NCI-H146 treated with DMSO at 0.1 percent for 48 hours (cell line): ENCODE measurements around the gene SPART.
"Not testable (repeated sequence)": the region's sequence is repeated elsewhere in the genome, so short reads cannot be mapped to it uniquely, and the experiment has no call there.

ENCODE experiments used
- DNase-seq: peaks from one replicate; lab custom pipeline; 2025; ENCODE audit not compliant: unreplicated experiment; lab: John Stamatoyannopoulos, UW

The SPART gene

GRCh38 chr13:36323408-36323807 lies 22.8 kb downstream of the SPART start:
- DNase-seq: no peak

DNA sequence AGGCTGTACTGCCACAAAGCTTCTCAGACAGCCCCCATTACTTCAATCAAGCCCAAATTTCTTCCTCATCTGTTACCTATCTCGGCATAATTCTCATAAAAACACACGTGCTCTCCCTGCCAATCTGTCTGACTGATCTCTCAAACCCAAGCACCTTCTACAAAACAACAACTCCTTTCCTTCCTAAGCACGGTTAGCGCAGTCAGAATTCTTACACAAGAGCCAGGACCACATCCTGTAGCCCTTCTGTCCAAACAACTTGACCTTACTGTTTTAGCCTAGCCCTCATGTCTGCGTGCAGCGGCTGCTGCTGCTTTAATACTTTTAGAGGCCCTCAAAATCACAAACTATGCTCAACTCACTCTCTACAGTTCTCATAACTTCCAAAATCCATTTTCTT lies 26.4 kb downstream of the SPART start:
- not testable (repeated sequence) for DNase-seq

- DNase-seq: no peak
These were observed 32.9 kb downstream of the SPART start for GRCh38 chr13:36313047-36313969.

- DNase-seq: no peak
These were observed 35.6 kb downstream of the SPART start for GRCh38 chr13:36310417-36311108.

GRCh38 chr13:36302289-36302688 lies 43.9 kb downstream of the SPART start:
- DNase-seq: no peak

DNA sequence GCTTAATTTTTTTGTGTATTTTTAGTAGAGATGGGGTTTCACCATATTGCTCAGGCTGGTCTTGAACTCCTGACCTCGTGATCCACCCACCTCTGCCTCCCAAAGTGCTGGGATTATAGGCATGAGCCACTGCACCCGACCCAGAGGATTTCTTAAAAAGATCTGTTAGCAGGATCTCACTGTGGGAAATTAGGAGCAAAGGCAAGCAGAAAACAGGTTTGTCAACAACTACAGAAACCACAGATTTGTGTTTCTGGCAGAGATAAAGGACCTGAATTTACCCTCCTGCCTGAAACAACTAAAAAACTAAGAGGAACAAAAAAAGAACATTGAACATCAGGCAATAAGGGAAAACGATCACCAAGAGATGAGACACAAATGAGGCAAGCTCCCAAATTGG lies 46.7 kb downstream of the SPART start:
- not testable (repeated sequence) for DNase-seq

GRCh38 chr13:36298535-36299068 lies 47.6 kb downstream of the SPART start:
- DNase-seq: no peak

DNA sequence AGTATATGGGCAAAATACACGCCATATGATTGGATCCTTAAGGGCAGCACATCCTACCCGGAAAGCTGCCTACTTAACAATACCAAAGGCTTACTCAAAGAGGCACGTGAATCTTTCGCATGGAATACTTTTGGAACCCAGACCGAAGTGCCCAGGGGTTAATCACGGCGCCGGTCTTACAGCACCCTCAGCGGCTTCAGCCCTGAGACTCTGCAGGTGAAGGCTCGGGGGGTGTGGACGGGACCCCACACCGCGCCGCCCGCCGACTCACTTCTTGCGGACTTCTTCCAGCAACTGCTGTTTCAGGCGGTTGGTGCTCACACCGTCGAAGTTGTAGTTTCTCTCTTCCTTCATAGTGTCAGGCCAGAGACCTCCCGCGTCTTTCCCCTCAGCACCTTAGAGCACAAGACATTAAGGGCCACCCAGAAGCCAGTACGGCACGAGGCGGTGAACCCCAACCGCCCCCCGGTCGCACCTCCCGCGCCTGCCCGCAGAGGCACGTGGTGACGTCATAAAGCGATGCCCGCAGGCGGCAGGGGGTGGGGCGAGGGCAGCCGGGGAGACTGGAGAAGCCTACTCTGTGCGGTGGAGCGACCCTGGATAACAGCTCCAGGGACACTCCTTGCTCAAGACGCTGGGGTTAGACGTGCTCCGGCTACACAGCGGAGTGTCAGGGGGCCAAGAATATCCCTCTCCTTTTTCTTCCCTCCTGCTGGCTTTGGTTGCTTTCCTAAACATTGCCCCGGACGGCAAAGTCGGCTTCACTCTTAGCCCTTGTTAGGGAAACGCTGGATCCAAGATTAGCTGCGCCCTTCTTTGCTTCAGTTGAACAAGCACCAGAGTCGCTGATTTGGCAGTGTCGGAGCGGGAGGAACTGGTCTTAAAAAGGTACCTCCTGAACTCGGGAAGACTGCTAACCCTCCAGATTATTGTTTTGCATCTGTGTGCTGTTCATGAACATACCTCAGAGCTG lies 48.5 kb downstream of the SPART start, which contains the start of gene CCDC169:
CCDC169 (minus strand) TSS at position 449 of the 973 bp plus-strand sequence; CDS start at position 354, 95 bp downstream.
- peak; percentile 48 for DNase-seq

DNA sequence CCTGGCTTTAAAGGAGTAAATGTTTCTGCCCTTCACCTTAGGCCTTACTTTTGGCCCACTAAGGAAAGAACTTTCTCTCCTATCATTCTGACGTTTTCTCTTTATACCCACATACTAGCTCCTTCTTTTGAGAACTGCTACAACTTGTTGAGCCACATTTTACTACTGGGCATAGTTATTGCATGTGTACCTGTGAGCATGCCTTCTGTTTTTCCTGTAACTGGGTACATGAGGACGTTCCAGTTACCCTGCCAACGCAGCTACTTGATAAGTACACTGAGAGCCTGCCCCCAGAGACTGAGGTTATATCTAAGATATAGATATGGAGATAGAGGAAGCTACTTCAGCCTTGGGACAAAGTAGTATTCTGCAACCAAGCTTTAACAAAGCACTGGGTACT lies 52.1 kb downstream of the SPART start:
- DNase-seq: no peak

GRCh38 chr13:36293497-36293896 lies 52.7 kb downstream of the SPART start:
- DNase-seq: no peak

GRCh38 chr13:36288794-36289391 lies 57.3 kb downstream of the SPART start:
- DNase-seq: no peak

DNA sequence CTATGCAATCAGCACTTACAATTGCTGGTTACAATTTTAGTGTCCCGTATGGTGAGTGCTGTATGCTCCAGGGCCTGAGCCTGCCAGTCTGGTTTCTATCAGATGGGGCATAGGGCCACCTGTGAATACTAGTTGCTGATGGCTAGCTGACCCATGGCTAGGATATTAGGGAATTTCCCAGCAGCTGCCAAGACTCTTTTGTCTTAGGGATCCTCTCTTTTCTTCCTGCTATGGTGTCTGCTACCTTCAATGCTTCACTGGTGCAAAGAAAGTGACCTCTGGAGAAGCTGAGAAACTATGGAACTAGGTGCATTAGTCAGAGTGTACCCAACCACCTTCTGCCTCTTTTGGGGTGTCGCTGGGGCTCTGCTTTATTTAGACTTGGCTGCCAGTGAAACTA lies 60.2 kb downstream of the SPART start:
- no peak for DNase-seq

GRCh38 chr13:36282821-36283432 lies 63.3 kb downstream of the SPART start:
- peak; percentile 26 for DNase-seq

GRCh38 chr13:36275190-36276002 lies 70.8 kb downstream of the SPART start:
- DNase-seq: peak; percentile 68

GRCh38 chr13:36273431-36273830 lies 72.8 kb downstream of the SPART start:
- no peak for DNase-seq

- DNase-seq: no peak
These were observed 84.2 kb downstream of the SPART start for GRCh38 chr13:36261976-36262375.

- DNase-seq: no peak
These were observed 85.2 kb downstream of the SPART start for GRCh38 chr13:36261011-36261410.

DNA sequence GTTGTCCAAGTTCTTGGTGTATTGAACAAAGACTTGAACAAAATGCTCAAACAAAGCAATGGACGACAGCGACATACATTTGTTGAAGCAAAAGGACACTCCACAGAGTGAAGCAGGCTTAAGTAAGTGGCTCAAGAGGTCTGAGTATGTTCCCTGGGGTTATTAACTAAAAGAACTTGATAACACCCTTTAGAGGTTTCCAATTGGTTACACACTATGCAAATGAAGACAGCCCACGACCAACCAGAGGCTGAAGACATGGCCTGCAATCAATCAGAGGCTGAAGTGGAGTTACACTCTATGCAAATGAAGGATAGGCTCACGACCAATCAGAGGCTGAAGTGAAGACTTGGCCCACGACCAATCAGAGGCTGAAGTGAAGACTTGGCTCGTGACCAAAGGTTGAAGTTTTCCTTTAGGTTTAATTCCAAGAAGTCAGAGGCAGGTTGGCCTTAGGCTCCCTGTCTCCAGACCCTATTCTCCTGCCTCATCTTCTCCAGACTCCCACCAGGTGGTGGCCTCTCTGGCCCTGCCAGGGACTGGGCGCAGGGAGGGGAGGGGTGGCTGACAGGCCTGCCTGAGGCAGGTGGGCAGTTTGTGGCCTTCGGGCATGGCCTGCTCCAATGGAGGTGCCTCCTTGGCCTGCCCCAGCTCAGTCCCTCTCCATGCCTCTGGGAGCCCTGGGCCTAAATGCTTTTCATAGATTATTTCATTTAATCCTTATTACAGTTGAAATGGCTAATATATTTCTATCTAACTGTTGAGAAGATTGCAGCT lies 86.6 kb downstream of the SPART start:
- no peak for DNase-seq
